ACHN (cell line): ENCODE measurements around the gene RBFOX2.

ENCODE experiments used
- DNase-seq: peaks from one replicate; pipeline ENCODE4 v3.0.0-alpha.2; 2015
- in situ Hi-C: cut with HindIII; loops from 2 replicates; pipeline ENCODE4 v1.10.0; 2017; ENCODE audit warnings: low sequenced_read_pairs, low pct_ligation_motif_present, low pct_unique_long_range_greater_than_20kb

RBFOX2 gene

DNA sequence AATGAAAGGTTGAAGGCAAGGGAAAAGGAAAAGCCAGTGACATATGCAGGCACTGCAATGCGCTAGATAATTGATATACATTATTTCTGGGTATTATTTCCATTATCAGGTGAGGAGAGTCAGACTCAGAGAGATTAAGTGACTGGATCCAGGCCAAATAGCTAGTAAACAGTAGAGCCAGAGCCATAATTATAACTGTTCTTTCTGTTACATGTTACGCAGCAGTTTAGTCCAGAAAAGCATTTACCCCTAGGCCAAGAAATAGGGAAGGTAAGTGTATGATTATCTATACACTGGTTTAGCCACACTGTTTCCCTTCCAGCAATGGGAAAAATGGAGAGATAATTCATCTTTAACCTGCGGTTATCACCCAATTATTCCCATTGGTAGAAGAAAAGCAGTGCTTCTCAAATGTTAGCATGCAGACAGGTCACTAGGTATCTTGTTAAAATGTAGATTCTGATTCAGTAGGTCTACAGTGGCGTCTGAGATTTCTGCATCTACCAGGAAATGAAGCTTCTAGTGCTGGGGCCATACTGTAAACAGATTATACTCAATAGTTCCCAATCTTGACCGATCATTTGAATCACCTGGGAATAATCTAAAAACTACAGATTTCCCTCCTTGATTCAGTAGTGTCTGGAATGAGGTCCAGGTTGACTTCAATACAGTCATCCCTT lies 69.4 kb downstream of the RBFOX2 start:
- in situ Hi-C loops, result no loop called here
- no peak for DNase-seq

DNA sequence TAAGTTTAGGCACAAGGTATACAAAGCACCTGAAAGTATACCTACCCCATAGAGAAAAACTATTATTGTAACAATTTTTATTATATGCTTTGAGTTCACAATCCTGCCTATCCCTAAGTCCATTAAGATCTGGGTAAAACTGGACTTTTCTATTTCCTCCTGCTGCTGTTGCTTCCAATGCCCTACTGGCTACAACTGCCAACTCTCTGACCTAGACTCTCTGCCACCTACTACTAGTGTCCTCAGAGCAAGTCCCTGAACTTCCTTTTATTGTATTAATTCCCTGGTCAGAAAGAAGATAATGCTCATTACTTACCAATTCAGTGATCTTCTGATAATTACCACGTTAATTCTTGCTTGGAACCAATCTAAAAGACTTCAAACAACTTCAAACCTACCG lies 70.3 kb downstream of the RBFOX2 start:
- in situ Hi-C loops, result no loop called here
- no peak for DNase-seq

DNA sequence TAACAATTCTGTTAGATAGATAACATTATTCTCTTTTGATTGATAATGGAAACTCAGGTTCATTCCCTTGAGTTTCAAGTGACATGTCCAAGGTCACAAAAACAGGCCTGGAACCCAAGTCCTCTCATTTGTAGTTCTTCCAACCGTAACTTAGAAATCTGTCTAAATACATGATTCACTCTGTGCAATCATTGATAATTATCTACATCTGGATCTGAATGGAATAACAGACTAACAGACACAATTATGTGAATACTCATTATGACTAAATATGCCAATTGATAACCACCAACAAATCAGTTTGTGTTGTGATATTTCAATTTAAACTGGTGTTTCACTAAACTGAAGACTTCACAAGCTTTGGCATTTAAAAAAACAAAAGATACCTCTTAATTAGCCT lies 71.0 kb downstream of the RBFOX2 start:
- in situ Hi-C loops, result no loop called here
- DNase-seq, result no peak

DNA sequence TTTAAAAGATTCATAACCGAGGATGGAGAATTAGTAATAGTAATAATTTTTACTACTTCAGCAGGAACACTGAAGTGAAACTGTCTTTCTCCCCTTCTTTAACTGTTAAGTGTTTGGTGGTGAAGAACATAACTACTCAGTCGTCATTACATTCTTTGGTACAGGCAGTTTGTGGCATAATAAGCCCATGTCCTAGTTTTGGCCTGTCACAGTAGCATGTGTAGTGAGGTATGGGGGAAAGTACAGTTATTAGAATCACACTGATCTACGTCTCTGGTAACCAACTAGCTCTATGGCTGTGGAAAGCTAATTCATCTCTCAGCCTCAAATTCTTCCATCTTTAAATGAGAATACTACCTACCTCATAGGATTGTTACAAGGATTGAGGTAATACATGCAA lies 71.8 kb downstream of the RBFOX2 start:
- DNase-seq, result no peak
- in situ Hi-C loops, result no loop called here

DNA sequence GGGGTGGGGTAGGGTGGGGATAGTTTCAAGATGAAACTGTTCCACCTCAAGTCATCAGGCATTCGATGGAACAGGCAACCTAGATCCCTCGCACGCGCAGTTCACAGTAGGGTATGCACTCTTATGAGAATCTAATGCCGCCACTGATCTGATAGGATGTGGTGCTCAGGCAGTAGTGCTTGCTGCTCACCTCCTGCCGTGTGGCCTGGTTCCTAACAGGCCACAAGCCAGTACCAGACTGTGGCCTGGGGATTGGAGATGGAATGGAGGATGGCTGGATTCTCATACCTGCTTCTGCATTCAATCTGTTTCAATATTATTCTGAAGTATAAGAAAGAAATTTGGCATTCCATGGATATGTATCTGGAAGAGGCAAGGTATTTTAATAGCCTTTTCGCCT lies 73.1 kb downstream of the RBFOX2 start:
- in situ Hi-C loops, result no loop called here
- DNase-seq, result no peak

DNA sequence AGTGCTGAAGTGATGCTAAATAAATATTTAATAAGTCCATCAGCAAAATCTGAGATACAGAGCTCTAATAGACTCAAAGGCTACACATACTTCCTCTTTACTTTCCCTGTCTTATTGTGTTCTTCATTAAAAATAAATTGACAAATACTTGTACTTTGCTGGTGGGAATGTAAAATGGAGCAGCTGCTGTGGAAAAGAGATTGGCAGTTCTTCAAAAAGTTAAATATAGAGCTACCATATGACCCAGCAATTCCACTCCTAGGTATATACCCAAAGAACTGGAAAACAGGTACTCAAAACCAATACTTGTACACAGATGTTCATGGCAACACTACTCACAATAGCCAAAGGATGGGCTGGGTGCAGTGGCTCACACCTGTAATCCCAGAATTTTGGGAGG lies 76.0 kb downstream of the RBFOX2 start:
- in situ Hi-C loops, result no loop called here
- no peak for DNase-seq

DNA sequence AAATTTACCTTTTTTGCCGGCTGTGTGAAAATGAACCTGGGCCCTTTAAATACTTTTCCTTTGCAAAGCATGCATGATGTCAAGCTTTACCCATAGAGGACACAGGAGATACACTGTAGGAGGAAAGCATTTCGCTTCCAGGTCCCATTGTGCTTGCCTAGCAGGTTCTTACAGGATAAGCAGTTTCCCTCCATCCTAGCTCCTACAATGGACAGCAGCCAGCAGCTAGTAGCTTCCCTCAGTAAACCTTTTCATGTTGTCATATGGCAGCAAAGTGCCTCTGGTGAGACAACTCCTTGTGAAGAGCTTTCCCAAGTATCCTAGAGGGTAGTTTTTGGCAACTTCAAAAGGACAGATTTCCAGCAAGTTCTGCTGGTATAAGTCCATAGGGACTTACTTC lies 78.4 kb downstream of the RBFOX2 start:
- no peak for DNase-seq
- in situ Hi-C loops, result no loop called here

DNA sequence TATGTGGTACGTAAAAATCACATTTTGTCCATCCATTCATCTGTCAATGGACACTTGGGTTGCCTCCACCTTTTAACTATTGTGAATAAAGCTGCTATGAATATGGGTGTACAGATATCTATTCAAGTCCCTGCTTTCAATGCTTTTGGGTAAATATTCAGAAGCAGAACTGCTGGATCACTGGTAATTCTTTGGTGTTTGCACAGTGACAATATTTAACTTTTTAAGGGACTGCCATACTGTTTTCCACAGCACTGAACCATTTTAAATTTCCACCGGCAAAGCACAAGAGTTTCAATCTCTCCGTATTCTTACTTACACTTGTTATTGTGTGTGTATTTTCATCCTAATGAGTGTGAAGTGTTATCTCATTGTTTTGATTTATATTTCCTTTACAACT lies 79.4 kb downstream of the RBFOX2 start:
- DNase-seq, result no peak
- in situ Hi-C loops, result no loop called here

DNA sequence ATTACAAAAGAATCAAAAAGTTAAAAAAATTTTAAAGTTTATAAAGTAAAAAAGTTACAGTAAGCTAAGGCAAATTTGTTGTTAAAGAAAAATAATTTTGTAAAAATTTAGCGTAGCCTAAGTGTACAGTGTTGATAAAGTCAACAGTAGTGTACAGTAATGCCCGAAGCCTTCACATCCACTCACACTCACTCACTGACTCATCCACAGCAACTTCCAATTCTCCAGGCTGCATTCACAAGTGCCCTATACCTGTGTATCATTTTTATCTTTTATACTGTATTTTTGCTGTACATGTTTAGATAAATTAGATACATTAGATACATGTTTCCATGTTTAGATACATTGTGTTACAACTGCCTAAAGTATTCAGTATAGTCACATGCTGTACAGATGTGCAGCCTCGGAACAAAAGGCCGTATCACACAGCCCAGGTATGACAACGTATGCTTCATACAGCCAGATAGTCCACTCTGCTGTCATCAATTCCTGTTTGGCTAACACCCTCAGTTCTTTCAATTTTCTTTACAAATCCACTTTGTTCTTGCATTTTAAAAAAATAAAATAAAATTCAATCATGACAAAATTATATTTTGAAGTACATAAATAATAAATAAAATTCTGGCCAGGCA lies 80.7 kb downstream of the RBFOX2 start:
- no peak for DNase-seq

DNA sequence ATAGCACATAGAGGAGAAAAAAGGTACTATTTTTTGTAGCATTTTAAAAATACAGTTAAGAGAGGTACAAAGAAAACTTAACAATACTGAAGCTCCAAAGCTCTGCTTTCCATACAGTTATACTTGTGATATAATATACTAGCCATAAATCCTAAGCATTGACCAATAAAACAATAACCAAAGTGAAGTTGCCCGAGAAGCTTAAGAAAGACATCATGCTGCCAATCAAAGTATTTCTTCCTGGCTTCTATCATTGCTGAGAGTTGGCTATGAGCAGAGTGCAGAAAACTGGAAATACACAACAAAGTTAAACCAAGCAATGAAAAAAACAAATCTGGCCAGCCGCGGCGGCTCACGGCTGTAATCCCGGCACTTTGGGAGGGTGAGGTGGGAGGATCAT lies 84.2 kb downstream of the RBFOX2 start:
- no peak for DNase-seq
- in situ Hi-C loops, result no loop called here

More for the DNA sequence above, 80.7 kb downstream of the RBFOX2 start:
- in situ Hi-C loops, result no loop called here

DNA sequence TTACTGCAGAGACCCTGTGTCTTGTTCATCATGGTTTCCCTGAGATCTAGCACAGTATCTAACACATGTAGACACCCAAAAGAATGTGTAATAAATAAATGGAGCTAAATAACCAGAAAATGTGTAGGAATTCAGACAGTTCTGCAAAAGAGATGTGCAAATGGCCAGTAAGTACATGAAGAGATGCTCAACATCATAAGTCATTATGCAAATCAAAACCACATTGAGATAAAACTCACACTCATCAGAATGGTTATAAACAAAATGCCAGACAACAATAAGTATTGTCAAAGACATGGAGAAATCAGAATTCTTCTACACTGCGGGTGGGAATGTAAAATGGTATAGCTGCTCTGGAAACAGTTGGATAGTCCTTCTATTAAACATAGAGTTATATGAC lies 88.5 kb downstream of the RBFOX2 start:
- in situ Hi-C loops, result no loop called here
- DNase-seq, result no peak

DNA sequence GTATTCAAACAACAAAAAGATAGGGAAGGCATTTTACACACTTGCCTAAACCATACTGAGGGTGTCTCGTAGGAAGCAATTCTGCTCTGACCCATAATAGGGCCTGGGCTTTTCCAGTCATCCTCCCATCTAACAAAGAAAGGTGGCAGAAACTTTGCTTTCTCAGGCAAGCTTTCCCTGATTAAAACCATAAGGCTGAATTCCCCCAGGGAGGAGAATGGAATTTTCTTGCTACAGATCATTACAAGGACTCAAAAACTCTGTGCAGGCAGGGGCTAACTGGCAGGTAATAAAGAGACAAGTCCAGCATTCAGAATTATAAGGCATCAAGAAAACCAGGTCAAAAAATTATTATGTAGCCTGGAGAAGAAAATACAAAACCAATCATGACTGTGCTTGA lies 90.4 kb downstream of the RBFOX2 start:
- in situ Hi-C loops, result no loop called here
- no peak for DNase-seq

DNA sequence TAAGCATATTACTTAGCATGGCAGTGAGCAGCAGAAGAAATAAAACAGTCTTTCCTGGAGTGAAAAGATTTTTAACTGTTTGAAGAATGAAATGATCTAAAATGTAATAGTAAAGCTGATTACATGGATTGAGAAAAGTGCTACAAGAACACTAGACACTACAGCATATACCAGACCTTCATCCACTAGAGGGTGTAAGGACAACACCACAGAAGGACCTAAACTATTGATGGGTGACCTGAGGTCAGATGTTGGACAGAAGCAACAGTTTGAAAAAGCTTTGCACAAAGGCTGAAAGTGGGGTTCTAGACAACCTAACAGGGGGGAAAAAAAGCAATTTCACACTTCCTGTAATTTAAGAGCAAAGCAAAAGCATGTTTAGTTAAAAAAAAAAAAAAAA lies 97.7 kb downstream of the RBFOX2 start:
- in situ Hi-C loops, result no loop called here
- DNase-seq, result peak; percentile 68

DNA sequence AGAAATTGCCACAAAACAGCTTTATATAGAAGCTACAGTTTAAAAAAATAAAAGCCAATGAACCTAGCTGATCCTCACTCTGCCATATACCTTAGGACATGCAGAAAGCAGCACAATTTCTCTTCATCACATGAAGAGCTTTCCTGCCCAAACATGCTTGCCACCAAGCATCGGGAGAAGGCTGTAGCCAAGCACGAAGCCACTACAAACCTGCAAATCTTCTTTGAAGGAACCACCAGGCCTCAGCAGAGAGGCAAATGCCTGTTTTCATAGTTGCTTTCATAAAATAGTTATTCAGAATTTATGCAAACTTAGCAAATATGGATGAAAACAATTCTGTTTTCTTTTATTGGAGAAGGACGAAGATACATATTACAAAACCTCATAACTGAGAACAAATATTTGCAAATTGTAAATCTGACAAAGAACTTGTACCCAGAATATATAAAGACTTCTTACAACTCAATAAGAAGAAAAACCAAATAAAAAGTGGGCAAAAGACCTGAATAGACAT lies 100.3 kb downstream of the RBFOX2 start:
- in situ Hi-C loops, result no loop called here
- DNase-seq, result no peak

DNA sequence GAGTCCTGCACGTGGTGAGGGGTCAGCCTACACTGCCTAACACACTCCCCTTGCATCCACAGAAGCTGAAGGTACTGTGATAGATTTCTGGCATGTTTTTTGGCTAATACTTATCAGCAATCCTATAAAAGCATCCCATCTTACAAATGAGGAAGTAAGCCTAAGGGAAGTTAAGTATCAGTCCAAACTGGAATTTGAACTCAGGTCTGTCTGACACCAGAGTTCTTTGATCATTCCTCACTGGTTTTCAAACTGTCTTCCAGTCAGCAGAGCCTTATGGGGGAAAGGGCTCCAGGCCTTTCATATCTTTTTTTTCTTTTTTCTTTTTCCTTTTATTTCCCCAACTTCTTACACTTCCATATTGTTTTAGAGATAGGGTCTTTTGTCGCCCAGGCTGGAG lies 105.6 kb downstream of the RBFOX2 start:
- no peak for DNase-seq
- in situ Hi-C loops, result no loop called here

DNA sequence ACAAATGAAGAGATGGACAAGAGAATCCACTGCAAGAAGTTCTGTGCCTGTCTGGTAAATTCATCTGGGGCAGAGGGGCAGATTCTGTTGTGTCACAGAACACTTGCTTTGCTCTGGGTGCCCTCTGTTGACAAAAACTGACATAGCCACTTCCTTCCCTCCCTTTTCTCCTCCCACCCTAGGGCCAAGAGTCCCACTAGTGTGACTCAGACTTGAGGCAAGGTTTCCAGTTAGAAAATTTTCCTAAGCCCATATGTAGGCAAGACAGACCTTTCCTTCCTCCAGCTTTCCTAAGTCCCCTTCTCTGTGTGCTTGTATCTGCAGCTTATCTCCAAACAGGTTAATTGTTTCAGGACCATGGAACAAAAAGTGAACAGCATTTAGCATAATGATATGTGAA lies 106.8 kb downstream of the RBFOX2 start:
- peak; percentile 86 for DNase-seq

DNA sequence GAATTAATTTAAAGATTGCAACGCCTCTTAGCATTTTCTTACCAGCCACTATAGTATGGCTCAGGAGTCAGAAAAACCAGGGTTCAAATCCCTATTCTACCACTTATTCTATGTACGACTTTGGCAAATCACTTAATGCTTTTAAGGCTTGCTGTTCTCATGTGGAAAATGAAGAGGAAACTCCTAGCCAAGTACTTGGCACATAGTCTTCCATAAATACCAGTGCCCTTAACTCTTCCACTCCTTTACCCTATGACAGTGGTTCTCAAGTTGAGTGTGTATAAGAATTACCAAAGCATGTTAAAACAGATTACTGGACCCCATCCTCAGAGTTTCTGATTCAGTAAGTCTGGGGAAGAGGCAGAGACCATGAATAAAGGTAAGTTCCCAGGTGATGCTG lies 107.6 kb downstream of the RBFOX2 start:
- in situ Hi-C loops, result no loop called here
- DNase-seq, result no peak

More for the DNA sequence above, 106.8 kb downstream of the RBFOX2 start:
- in situ Hi-C loops, result no loop called here

DNA sequence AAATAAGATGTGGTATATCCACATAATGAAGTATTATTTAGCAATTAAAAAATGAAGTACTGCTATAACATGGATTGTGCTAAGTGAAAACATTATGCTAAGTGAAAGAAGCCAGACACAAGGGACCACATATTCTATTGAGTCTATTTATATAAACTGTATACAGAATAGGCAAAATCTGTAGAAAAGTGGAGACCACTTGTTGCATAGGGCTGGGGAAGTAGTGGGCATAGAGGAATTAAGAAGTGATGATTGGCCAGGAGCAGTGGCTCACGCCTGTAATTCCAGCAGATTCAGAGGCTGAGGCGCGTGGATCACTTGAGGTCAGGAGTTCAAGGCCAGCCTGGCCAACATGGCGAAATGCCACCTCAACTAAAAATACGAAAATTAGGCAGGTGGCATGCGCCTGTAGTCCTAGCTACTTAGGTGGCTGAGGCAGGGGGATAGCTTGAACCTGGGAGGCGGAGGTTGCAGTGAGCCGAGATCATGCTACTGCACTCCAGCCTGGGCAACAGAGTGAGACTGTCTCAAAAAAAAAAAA lies 109.6 kb downstream of the RBFOX2 start:
- no peak for DNase-seq
- in situ Hi-C loops, result no loop called here

DNA sequence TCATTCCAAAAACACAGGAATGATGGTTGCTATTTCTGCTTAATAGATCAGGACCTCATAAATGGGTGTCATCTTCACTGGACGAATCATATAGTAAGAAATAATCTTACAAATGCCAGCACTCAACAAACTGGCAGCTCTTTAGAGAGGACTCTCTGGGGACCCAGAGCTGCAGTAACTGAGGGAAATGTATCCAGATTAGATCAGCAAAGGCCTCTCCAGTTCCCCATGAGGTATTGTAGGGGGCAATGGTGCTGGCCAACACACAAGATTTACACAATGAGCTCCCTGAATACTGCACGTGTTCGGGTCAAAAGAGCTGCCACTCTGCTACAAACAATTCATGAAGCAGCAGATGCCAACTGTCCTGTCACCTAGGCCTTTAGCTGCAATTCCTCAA lies 110.2 kb downstream of the RBFOX2 start:
- DNase-seq, result no peak
- in situ Hi-C loops, result no loop called here

DNA sequence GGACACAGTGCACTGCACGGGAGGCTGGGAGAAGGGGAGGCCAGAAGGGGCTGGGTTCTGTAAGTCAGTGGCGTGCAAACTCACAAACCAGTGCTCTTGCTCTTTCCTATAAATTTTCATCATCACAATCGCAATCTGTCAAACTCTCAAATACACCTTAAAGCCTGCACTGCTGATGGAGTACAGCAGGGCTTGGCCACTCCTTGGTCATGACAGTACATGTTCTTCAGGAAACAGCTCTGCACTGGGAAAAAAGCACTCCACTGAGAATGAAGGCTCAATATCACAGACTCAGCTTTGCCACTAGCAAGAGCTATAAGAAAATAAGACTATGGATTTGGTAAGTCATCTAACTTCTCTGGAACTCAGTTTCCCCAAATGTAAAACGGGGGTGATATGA lies 111.0 kb downstream of the RBFOX2 start:
- DNase-seq, result no peak
- in situ Hi-C loops, result no loop called here
